ENCODE results near the gene WNT9A. TPM values are rescaled to one million over a fixed set of nuclear protein-coding genes. Genes with fewer than 3 reads are reported as not detected.

WNT9A gene
- total RNA-seq, 6 donors from 2014 or later = 4.2 to 15.5 (median 10.9) TPM

DNA sequence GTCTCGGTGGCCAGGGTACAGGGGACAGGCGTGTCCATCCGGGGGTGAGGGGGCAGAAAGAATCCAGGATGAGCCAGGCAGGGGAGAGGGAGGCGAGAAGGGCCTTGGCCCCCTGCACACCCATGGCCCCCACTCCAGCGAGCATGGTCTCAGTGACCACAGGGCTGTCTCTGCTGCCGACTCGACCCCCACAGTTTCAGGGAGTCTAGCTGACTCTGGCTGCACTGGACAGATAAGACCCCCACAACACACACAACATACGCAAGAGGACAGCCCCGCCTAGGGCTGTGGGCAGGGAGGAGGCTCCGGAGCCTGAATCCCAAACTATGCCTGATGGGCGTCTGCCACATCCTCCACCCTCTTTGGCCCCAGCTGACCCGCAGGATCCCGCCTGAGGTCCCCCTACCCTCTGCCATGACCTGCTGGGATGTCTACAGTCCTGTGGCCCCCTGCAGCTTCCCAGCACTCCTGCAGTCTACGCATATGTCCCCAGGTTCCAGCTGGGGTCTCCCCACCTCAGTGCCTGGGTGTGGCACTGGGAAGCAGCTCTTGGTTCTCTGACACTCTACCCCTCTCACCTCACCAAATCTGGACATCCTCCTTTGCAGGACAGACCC is 22.0 kb downstream of the WNT9A start:
- TF ChIP-seq EP300 (IDR thresholded peaks at IDR 0.05) = no peak
- ATAC-seq (ENCODE audit: low FRiP score in 2 of 2) (no peak), DNase-seq (no peak)
- peak overlapping the region in 1 of 4 donors; percentile 20 for H3K27ac ChIP-seq
- no peaks in the 10 kb centered on the region for H3K9me3 ChIP-seq
- peaks cover 0 to 5% (median 2%) of the 10 kb centered on the region in 4 donors for H3K4me1 ChIP-seq
- no peak overlapping the region for H3K4me3 ChIP-seq
- H3K36me3 ChIP-seq = peaks cover 0 to 8% (median 3%) of the 10 kb centered on the region in 4 donors
- WGBS, 2 donors = 77 to 100% methylated on average over 1 to 11 of the region's 14 CpGs
- no peaks in the 10 kb centered on the region for H3K27me3 ChIP-seq

- 73 to 83% methylated on average over 6 to 34 of the region's 38 CpGs for WGBS, 2 donors
- peak; percentile 68 to 88 for DNase-seq
- ATAC-seq (ENCODE audit: low FRiP score in 2 of 2) = peak in 1 of 2 donors; percentile 16
- Histone ChIP-seq H3K4me1 (peaks cover 0 to 5% (median 2%) of the 10 kb centered on the region in 4 donors), H3K27me3 (no peaks in the 10 kb centered on the region), H3K36me3 (peaks cover 0 to 8% (median 3%) of the 10 kb centered on the region in 4 donors), H3K4me3 (no peak overlapping the region), H3K27ac (peak overlapping the region in 1 of 4 donors; percentile 20), H3K9me3 (no peaks in the 10 kb centered on the region)
- TF ChIP-seq POLR2AphosphoS5 (IDR thresholded peaks at IDR 0.05) = no peak
- peak in 1 of 6 experiments; percentile 14 for TF ChIP-seq CTCF (IDR thresholded peaks at IDR 0.05)
- peak in 1 of 4 donors; percentile 9 for TF ChIP-seq POLR2A (IDR thresholded peaks at IDR 0.05)
- TF ChIP-seq EP300 (IDR thresholded peaks at IDR 0.05) = no peak
Measured at GRCh38 chr1:227924833-227925574, 22.7 kb downstream of the WNT9A start.

- TF ChIP-seq EP300 (IDR thresholded peaks at IDR 0.05) = no peak
- Histone ChIP-seq H3K27me3 (no peaks in the 10 kb centered on the region), H3K9me3 (no peaks in the 10 kb centered on the region), H3K4me1 (peaks cover 0 to 5% (median 2%) of the 10 kb centered on the region in 4 donors), H3K4me3 (no peak overlapping the region), H3K27ac (peak overlapping the region in 1 of 4 donors; percentile 20), H3K36me3 (peaks cover 0 to 8% (median 3%) of the 10 kb centered on the region in 4 donors)
- no peak for ATAC-seq (ENCODE audit: low FRiP score in 2 of 2)
- no peak for DNase-seq
- 86 to 93% methylated on average over 11 to 22 of the region's 24 CpGs for WGBS, 2 donors
Measured at GRCh38 chr1:227924168-227924832, 23.4 kb downstream of the WNT9A start.

GRCh38 chr1:227923353-227924167 is 24.2 kb downstream of the WNT9A start:
- no peak for TF ChIP-seq EP300 (IDR thresholded peaks at IDR 0.05)
- TF ChIP-seq CTCF (IDR thresholded peaks at IDR 0.05) = no peak
- TF ChIP-seq POLR2AphosphoS5 (IDR thresholded peaks at IDR 0.05) = no peak
- TF ChIP-seq POLR2A (IDR thresholded peaks at IDR 0.05) = no peak
- Histone ChIP-seq H3K4me3 (no peak overlapping the region), H3K36me3 (peaks cover 0 to 8% (median 3%) of the 10 kb centered on the region in 4 donors), H3K27ac (no peak overlapping the region), H3K27me3 (no peaks in the 10 kb centered on the region), H3K4me1 (peaks cover 0 to 5% (median 2%) of the 10 kb centered on the region in 4 donors), H3K9me3 (no peaks in the 10 kb centered on the region)
- DNase-seq (no peak), ATAC-seq (ENCODE audit: low FRiP score in 2 of 2) (no peak)
- 86 to 88% methylated on average over 11 of the region's 18 CpGs for WGBS, 2 donors

DNA sequence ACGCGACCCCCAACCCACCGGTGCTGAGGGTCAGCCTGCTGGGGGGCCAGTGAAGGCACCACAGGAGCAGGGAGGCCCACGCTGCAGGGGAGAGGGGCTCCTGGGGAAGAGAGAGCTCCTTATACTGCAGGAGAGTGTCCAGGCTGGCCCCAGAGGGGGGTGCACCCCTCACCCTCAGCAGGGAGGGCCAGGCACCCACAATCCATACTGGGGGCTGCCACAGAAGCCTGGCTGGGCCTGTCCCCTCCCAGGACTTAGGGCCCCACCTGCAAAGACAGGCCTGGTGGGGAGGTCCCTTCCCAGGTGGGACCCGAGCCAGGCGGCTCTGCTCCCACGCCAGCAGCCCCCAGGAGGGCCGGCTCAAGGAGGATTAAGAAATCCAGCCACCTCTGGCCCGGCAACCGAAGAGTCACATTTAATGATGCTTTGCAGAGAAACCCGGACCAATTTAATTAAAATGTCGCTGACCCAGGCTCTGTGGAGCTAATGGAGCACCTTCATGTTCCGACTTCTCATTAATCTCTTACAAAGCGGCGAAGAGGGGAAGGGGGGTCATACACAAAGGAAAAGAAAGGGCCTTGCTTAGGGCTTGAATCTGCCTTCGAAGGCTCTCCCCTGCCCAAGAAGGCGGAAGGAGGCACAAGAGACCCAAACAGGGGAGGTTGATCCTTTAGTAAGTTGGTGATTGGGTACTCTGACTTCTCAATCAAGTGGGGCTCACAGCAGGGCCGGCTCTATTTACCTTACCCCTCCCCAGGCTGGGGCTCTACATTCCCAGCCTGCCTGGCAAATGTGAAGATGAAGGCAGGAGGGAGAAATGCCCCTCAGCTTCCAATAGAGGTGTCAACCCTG is 25.0 kb downstream of the WNT9A start:
- peaks cover 0 to 5% (median 2%) of the 10 kb centered on the region in 4 donors for H3K4me1 ChIP-seq
- no peak overlapping the region for H3K4me3 ChIP-seq
- no peak for DNase-seq
- H3K27me3 ChIP-seq = no peaks in the 10 kb centered on the region
- peaks cover 0 to 8% (median 3%) of the 10 kb centered on the region in 4 donors for H3K36me3 ChIP-seq
- WGBS, 2 donors = 72 to 77% methylated on average over 13 to 18 of the region's 18 CpGs
- ATAC-seq (ENCODE audit: low FRiP score in 2 of 2) = no peak
- no peaks in the 10 kb centered on the region for H3K9me3 ChIP-seq
- TF ChIP-seq POLR2AphosphoS5 (IDR thresholded peaks at IDR 0.05) = no peak
- no peak for TF ChIP-seq CTCF (IDR thresholded peaks at IDR 0.05)
- TF ChIP-seq POLR2A (IDR thresholded peaks at IDR 0.05) = no peak
- TF ChIP-seq EP300 (IDR thresholded peaks at IDR 0.05) = no peak
- H3K27ac ChIP-seq = no peak overlapping the region

Data from upper lobe of left lung (tissue), 6 donors.